K562 (cell line): ENCODE data around the gene GRPEL2. TPM values are rescaled to one million over a fixed set of nuclear protein-coding genes. Genes with fewer than 3 reads are reported as not detected.

ENCODE experiments used
- ADNP ChIP-seq: fragments of 200-800 bp; sonication (Bioruptor generic); IDR thresholded peaks from 2 replicates; pipeline ENCODE4 v1.6.1; 2016; ENCODE audit warnings: missing genetic modification characterization, missing compliant biosample characterization
- ASH1L ChIP-seq: fragments of 450-650 bp; IDR thresholded peaks from 2 replicates; pipeline ENCODE4 v1.6.1; 2018; ENCODE audit warnings: borderline replicate concordance, mild to moderate bottlenecking, low read depth; ENCODE audit not compliant: partially characterized antibody
- CTBP1 ChIP-seq: fragments of 450-650 bp; IDR thresholded peaks from 2 replicates; pipeline ENCODE4 v1.6.1; 2016; ENCODE audit warnings: borderline replicate concordance
- E2F3 ChIP-seq: fragments of 250-450 bp; sonication (Bioruptor Pico); IDR thresholded peaks from 2 replicates; pipeline ENCODE4 v1.4.0; 2020; ENCODE audit warnings: mild to moderate bottlenecking
- HCFC1 ChIP-seq: IDR thresholded peaks from 2 replicates; pipeline ENCODE4 v1.6.1; 2012; ENCODE audit warnings: low read depth, low read length, improper control_type of control experiment
- MEIS2 ChIP-seq: fragments of 450-650 bp; IDR thresholded peaks from 2 replicates; pipeline ENCODE4 v1.6.1; 2014; ENCODE audit warnings: mild to moderate bottlenecking; ENCODE audit not compliant: partially characterized antibody
- NBN ChIP-seq: fragments of 450-650 bp; IDR thresholded peaks from 2 replicates; pipeline ENCODE4 v1.6.1; 2016; ENCODE audit warnings: low read depth, mild to moderate bottlenecking
- SETDB1 ChIP-seq: IDR thresholded peaks from one replicate; pipeline ENCODE4 v1.6.1; 2012; ENCODE audit warnings: low read length, control low read depth, inconsistent platforms
- SOX6 ChIP-seq: fragments of 450-650 bp; IDR thresholded peaks from 2 replicates; pipeline ENCODE4 v1.6.1; 2014; ENCODE audit warnings: mild to moderate bottlenecking
- ZBED1 ChIP-seq: IDR thresholded peaks from 2 replicates; pipeline ENCODE4 v1.6.1; 2014
- ZFX ChIP-seq: sonication (generic); formaldehyde crosslinking; IDR thresholded peaks from 2 replicates; pipeline ENCODE4 v1.8.0; 2022; ENCODE audit warnings: mild to moderate bottlenecking, missing genetic modification reagents, moderate library complexity
- ZNF197 ChIP-seq: fragments of 200-800 bp; sonication (Bioruptor generic); IDR thresholded peaks from 2 replicates; pipeline ENCODE4 v1.6.1; 2016; ENCODE audit warnings: low read depth, missing genetic modification characterization, missing compliant biosample characterization
- ZNF282 ChIP-seq: sonication (generic); formaldehyde crosslinking; IDR thresholded peaks from 2 replicates; pipeline ENCODE4 v1.8.1; 2023; ENCODE audit warnings: missing genetic modification reagents
- ZNF316 ChIP-seq: fragments of 450-650 bp; IDR thresholded peaks from 2 replicates; pipeline ENCODE4 v1.6.1; 2016
- ZNF644 ChIP-seq: fragments of 200-800 bp; sonication (Bioruptor generic); IDR thresholded peaks from 2 replicates; pipeline ENCODE4 v1.6.1; 2016; ENCODE audit warnings: low read depth, missing genetic modification characterization, missing compliant biosample characterization
- polyA plus RNA-seq, 8 experiments: library from polyadenylated mRNA; depleted of rRNA in 4 of 8; stranded (reverse) in 5 of 8; unstranded in 3 of 8; fragments of >200 nt; fragmentation: Nextera tagmentation in 2 of 8; fragmentation: Illumina TruSeq in 1 of 8; extraction: Ambion mirVana in 2 of 8; extraction: Trizol in 1 of 8; gene quantifications; 2 replicates each; pipeline versions ENCODE4 v1.2.1 to v1.2.3, GENCODE V29; 2011 to 2014; ENCODE audit warnings: inconsistent platforms in 1 of 8, missing spikeins in 1 of 8
- total RNA-seq, 7 experiments: library from RNA; depleted of rRNA in 6 of 7; stranded (reverse); fragments of >200 nt in 6 of 7; fragmentation: Illumina TruSeq in 2 of 7; extraction: Trizol in 2 of 7; gene quantifications; 2 replicates each; pipeline versions ENCODE4 v1.2.1 to v1.2.3, GENCODE V29; 2011 to 2021; ENCODE audit warnings: low replicate concordance in 1 of 7
- TF ChIP-seq, protein P1 (sequence below): sonication (generic); formaldehyde crosslinking; IDR thresholded peaks from 2 replicates; pipeline ENCODE4 v1.8.1; 2023; ENCODE audit warnings: mild to moderate bottlenecking, missing genetic modification reagents
- TF ChIP-seq, protein P2 (sequence below): fragments of 450-650 bp; IDR thresholded peaks from 2 replicates; pipeline ENCODE4 v1.6.1; 2016; ENCODE audit warnings: borderline replicate concordance
- TF ChIP-seq, protein P3 (sequence below): fragments of 450-650 bp; IDR thresholded peaks from 2 replicates; pipeline ENCODE4 v1.6.1; 2018; ENCODE audit warnings: mild to moderate bottlenecking, low read depth; ENCODE audit not compliant: partially characterized antibody
- TF ChIP-seq, protein P4 (sequence below): sonication (generic); IDR thresholded peaks from 2 replicates; pipeline ENCODE4 v1.6.1; 2016
- TF ChIP-seq, protein P5 (sequence below), 2 experiments: fragments of 450-650 bp in 1 of 2; sonication (generic) in 1 of 2; formaldehyde crosslinking in 1 of 2; IDR thresholded peaks in 1 of 2; conservative IDR thresholded peaks in 1 of 2; 2 replicates each; pipeline versions ENCODE4 v1.6.1 to v1.8.1; 2016 to 2023; ENCODE audit warnings: mild to moderate bottlenecking in 2 of 2, moderate library complexity in 2 of 2, inconsistent platforms in 1 of 2, missing genetic modification reagents in 1 of 2

Gene GRPEL2
- total and polyA plus RNA-seq, 9 of the 15 experiments (the other 6 are each of a cell fraction or from before 2014, with no cell fraction given), result 11.2 to 40.5 (median 25.8) TPM

DNA sequence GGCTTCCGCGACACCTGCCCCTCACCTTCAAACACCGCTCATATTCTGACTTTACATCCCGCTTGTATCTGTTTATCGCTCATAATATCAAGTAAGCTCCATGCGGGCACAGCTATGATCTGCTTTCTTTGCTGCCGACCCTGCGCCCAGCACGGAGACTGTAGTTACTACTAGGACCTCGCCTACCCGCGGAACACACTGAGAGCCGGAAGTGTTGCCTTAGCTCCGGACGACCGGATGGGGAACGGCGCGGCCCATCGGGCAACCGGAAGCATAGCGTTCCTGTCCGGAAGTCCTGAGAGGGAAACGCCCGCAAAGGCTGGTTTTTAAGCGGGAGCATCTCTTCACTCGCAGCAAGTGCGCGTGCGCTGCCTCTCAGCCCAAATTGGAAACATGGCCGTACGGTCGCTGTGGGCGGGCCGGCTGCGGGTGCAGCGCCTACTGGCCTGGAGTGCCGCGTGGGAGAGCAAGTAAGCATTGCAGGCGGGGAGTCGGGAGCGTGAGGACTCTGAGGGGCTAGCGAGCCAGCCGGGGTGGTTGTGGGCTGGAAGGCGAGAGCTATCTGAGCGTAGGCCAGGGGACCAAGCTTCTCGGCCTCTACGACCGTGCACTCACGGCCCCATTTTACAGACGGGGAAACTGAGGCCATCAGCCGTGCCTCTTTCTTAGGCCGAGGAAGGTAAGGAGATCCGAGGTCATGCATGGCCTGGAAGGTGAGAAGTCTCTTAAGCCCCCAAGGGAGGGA is at the start of gene GRPEL2 (continued):
- TF ChIP-seq ZNF644 (no peak), ZNF316 (peak; percentile 92), ADNP (tag) (peak; percentile 98), ZNF282 (CRISPR knock-in tag) (peak; percentile 27; the same call in 1 of the 2 replicates), HCFC1 (peak; percentile 78), SETDB1 (no peak), ZFX (CRISPR knock-in tag) (peak; percentile 94), SOX6 (peak; percentile 32; the same call in 1 of the 2 replicates), E2F3 (CRISPR knock-in tag) (peak; percentile 22; the same call in 1 of the 2 replicates), MEIS2 (peak; percentile 60), ZNF197 (0 out of 2 replicates have a peak, but pooled peaks have one; percentile 65), CTBP1 (peak; percentile 90), ASH1L (peak; percentile 55), NBN (peak; percentile 48; the same call in 1 of the 2 replicates), ZBED1 (no peak; the same call in 1 of the 2 replicates)
- TF ChIP-seq, protein P1, sequence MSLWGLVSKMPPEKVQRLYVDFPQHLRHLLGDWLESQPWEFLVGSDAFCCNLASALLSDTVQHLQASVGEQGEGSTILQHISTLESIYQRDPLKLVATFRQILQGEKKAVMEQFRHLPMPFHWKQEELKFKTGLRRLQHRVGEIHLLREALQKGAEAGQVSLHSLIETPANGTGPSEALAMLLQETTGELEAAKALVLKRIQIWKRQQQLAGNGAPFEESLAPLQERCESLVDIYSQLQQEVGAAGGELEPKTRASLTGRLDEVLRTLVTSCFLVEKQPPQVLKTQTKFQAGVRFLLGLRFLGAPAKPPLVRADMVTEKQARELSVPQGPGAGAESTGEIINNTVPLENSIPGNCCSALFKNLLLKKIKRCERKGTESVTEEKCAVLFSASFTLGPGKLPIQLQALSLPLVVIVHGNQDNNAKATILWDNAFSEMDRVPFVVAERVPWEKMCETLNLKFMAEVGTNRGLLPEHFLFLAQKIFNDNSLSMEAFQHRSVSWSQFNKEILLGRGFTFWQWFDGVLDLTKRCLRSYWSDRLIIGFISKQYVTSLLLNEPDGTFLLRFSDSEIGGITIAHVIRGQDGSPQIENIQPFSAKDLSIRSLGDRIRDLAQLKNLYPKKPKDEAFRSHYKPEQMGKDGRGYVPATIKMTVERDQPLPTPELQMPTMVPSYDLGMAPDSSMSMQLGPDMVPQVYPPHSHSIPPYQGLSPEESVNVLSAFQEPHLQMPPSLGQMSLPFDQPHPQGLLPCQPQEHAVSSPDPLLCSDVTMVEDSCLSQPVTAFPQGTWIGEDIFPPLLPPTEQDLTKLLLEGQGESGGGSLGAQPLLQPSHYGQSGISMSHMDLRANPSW (CRISPR knock-in tag), result 0 out of 2 replicates have a peak, but pooled peaks have one; percentile 80
- TF ChIP-seq, protein P2, sequence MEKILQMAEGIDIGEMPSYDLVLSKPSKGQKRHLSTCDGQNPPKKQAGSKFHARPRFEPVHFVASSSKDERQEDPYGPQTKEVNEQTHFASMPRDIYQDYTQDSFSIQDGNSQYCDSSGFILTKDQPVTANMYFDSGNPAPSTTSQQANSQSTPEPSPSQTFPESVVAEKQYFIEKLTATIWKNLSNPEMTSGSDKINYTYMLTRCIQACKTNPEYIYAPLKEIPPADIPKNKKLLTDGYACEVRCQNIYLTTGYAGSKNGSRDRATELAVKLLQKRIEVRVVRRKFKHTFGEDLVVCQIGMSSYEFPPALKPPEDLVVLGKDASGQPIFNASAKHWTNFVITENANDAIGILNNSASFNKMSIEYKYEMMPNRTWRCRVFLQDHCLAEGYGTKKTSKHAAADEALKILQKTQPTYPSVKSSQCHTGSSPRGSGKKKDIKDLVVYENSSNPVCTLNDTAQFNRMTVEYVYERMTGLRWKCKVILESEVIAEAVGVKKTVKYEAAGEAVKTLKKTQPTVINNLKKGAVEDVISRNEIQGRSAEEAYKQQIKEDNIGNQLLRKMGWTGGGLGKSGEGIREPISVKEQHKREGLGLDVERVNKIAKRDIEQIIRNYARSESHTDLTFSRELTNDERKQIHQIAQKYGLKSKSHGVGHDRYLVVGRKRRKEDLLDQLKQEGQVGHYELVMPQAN, result peak; percentile 61
- TF ChIP-seq, protein P3, sequence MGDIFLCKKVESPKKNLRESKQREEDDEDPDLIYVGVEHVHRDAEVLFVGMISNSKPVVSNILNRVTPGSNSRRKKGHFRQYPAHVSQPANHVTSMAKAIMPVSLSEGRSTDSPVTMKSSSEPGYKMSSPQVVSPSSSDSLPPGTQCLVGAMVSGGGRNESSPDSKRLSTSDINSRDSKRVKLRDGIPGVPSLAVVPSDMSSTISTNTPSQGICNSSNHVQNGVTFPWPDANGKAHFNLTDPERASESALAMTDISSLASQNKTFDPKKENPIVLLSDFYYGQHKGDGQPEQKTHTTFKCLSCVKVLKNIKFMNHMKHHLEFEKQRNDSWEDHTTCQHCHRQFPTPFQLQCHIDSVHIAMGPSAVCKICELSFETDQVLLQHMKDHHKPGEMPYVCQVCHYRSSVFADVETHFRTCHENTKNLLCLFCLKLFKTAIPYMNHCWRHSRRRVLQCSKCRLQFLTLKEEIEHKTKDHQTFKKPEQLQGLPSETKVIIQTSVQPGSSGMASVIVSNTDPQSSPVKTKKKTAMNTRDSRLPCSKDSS, result peak; percentile 42
- TF ChIP-seq, protein P4, sequence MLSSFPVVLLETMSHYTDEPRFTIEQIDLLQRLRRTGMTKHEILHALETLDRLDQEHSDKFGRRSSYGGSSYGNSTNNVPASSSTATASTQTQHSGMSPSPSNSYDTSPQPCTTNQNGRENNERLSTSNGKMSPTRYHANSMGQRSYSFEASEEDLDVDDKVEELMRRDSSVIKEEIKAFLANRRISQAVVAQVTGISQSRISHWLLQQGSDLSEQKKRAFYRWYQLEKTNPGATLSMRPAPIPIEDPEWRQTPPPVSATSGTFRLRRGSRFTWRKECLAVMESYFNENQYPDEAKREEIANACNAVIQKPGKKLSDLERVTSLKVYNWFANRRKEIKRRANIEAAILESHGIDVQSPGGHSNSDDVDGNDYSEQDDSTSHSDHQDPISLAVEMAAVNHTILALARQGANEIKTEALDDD, result 0 out of 2 replicates have a peak, but pooled peaks have one; percentile 29
- TF ChIP-seq, protein P5, sequence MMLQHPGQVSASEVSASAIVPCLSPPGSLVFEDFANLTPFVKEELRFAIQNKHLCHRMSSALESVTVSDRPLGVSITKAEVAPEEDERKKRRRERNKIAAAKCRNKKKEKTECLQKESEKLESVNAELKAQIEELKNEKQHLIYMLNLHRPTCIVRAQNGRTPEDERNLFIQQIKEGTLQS (IDR thresholded peaks at IDR 0.05), result no peak
- TF ChIP-seq, protein P5 (CRISPR knock-in tag; conservative IDR thresholded peaks at IDR 0.05), result 0 out of 2 replicates have a peak, but pooled peaks have one; percentile 16
